Effector memory CD4-positive, alpha-beta T cell (primary cell): ENCODE measurements around the gene MVB12B.

Source experiments
- DNase-seq, 3 donors: peaks; one replicate each; pipeline ENCODE4 v3.0.0-alpha.2; 2020
- H3K27ac ChIP-seq: 2 replicates; pipeline ENCODE4 v1.7.0; 2013; ENCODE audit warnings: mild to moderate bottlenecking, low read length, moderate library complexity; ENCODE audit not compliant: insufficient read depth, poor library complexity, severe bottlenecking
- H3K27me3 ChIP-seq: replicated peaks from 2 replicates; pipeline ENCODE4 v1.7.0; 2013; ENCODE audit warnings: mild to moderate bottlenecking, low read length; ENCODE audit not compliant: insufficient read depth, control insufficient read depth, poor library complexity, severe bottlenecking
- H3K36me3 ChIP-seq: 2 replicates; pipeline ENCODE4 v1.7.0; 2013; ENCODE audit warnings: mild to moderate bottlenecking, low read length, moderate library complexity; ENCODE audit not compliant: control insufficient read depth, insufficient read depth
- H3K4me1 ChIP-seq: 2 replicates; pipeline ENCODE4 v1.7.0; 2013; ENCODE audit warnings: low read length, mild to moderate bottlenecking; ENCODE audit not compliant: control insufficient read depth, insufficient read depth, poor library complexity, severe bottlenecking
- H3K4me3 ChIP-seq: 2 replicates; pipeline ENCODE4 v1.7.0; 2013; ENCODE audit warnings: low read length, low read depth, mild to moderate bottlenecking; ENCODE audit not compliant: insufficient read depth, poor library complexity, severe bottlenecking
- H3K9me3 ChIP-seq: 2 replicates; pipeline ENCODE4 v1.7.0; 2013; ENCODE audit warnings: mild to moderate bottlenecking, low read length, moderate library complexity; ENCODE audit not compliant: control insufficient read depth

The MVB12B gene

DNA sequence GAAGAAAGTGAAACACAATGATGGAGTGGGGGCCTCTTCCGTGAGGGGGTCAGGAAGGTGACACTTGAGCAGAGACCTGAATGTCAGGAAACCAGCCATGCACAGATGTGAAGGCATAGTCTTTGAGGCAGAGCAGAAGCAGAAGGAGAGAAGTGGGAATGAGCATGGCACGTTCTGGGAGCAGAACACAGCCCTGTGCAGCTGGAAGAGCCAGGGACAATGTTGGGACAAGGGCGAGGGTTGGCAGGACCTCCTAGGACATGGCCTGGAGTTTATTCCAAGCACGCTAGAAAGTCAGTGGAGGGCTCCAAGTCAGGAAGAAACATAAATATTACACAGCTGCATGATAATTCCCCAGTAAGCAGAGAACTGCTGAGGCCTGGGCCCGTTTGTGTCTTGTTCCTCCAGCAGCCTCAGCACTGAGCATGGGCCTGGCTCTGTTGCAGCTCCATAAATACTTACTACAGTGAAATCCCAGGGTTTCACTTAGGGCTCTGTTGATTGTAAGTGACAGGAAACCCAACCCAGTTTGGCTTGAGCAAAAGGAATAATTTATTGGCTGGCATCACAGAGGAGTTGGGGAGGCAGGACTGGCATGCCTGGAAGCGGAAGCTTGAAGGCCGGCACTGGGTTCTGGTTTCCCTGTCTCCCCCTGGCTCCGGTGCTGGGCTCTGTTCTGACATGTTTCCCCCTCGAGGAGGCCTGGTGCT lies 66.2 kb downstream of the MVB12B start:
- Histone ChIP-seq H3K9me3 (no peaks in the 10 kb centered on the region), H3K36me3 (no peaks in the 10 kb centered on the region), H3K4me3 (no peak overlapping the region), H3K27me3 (no peaks in the 10 kb centered on the region), H3K27ac (no peak overlapping the region), H3K4me1 (peaks cover 11% of the 10 kb centered on the region)
- no peak for DNase-seq

DNA sequence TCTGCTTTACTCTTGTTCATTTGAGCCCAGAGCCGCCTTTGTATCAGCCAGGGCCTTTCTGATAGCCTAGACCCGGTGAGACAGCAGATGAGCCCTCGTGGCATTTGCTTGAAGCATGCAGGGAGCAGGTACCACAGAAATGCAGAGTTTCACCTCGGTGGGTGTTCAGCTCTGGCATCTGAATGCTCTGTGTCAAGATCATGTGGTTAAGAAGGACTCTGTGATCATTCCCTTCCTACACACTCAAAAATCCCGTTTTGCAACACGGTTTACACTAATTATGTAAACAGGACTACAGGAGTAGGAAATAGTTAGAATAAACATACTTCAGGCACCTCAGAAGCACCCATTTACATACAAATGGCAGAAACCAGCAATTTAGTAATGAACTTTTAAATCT lies 67.2 kb downstream of the MVB12B start:
- Histone ChIP-seq H3K27me3 (no peaks in the 10 kb centered on the region), H3K4me1 (peaks cover 16% of the 10 kb centered on the region), H3K27ac (no peak overlapping the region), H3K36me3 (no peaks in the 10 kb centered on the region), H3K9me3 (no peaks in the 10 kb centered on the region), H3K4me3 (no peak overlapping the region)
- DNase-seq: no peak

GRCh38 chr9:126394802-126395201 lies 68.2 kb downstream of the MVB12B start:
- H3K4me1 ChIP-seq: peaks cover 16% of the 10 kb centered on the region
- H3K36me3 ChIP-seq: no peaks in the 10 kb centered on the region
- H3K27ac ChIP-seq: no peak overlapping the region
- no peaks in the 10 kb centered on the region for H3K9me3 ChIP-seq
- DNase-seq: no peak
- H3K27me3 ChIP-seq: no peaks in the 10 kb centered on the region
- H3K4me3 ChIP-seq: no peak overlapping the region

DNA sequence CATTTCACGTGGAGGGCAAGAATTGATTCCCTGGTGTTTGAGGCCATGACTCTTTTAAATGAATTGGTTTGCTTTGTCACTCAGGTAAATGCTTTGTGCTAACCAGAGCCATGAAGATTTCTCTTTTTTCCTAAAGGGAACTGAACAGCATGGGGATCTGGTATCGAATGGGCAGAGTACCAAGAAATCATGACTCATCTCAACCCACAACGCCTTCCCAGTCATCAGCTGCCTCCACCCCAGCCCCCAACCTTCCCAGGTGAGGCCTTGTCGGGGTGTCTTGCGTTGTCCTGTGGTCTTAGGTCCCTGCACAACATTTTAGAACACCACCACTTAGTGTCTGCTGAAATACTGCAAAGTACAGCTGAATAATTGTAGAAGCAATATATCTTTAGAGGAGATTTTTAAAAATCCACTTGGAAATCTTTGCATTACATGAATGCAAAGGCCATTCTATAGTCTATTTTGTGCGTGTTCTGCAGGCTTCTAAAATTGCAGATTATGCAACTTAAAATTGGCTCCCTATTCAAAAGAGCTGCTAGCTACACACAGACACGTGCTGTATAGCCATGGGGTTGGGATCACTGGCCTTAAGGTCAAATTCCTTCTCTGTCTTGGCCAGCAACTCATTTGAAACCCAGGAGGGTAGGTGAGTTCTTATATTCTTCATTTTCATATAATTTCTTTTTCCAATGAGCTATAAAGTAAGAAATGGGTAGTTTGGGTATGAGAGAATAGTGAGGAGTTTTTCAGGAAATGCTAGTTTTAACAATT lies 69.0 kb downstream of the MVB12B start:
- no peak for DNase-seq
- Histone ChIP-seq H3K27ac (no peak overlapping the region), H3K4me3 (no peak overlapping the region), H3K9me3 (no peaks in the 10 kb centered on the region), H3K4me1 (peaks cover 16% of the 10 kb centered on the region), H3K27me3 (no peaks in the 10 kb centered on the region), H3K36me3 (no peaks in the 10 kb centered on the region)

DNA sequence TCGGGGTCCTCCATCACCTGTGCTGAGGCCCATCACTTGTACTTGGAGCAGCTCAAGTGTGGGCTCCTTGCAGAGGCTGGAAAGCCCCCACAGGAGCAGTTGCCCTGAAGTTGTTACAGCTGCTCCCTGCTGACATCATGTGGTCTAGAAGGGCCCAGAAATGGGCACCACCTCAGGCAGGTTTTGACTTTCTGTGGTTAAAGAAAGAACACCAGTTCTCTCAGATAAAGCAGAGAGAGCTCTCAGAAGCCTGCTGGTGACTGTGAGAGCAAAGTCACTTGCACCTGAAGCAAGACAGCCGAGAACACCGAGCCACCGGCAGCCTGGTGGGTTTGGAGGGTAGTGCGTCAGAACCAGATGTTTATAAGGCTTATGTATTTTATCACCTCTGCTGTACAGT lies 70.4 kb downstream of the MVB12B start:
- H3K27me3 ChIP-seq: no peaks in the 10 kb centered on the region
- no peaks in the 10 kb centered on the region for H3K36me3 ChIP-seq
- H3K4me1 ChIP-seq: peaks cover 16% of the 10 kb centered on the region
- H3K27ac ChIP-seq: no peak overlapping the region
- no peak overlapping the region for H3K4me3 ChIP-seq
- no peaks in the 10 kb centered on the region for H3K9me3 ChIP-seq
- peak; percentile 50 to 57 (median 51) for DNase-seq

- Histone ChIP-seq H3K9me3 (no peaks in the 10 kb centered on the region), H3K27me3 (no peaks in the 10 kb centered on the region), H3K4me3 (no peak overlapping the region), H3K27ac (no peak overlapping the region), H3K36me3 (no peaks in the 10 kb centered on the region), H3K4me1 (peaks cover 16% of the 10 kb centered on the region)
- peak; percentile 40 to 56 (median 48) for DNase-seq
Measured at GRCh38 chr9:126398403-126399058, 71.9 kb downstream of the MVB12B start.

DNA sequence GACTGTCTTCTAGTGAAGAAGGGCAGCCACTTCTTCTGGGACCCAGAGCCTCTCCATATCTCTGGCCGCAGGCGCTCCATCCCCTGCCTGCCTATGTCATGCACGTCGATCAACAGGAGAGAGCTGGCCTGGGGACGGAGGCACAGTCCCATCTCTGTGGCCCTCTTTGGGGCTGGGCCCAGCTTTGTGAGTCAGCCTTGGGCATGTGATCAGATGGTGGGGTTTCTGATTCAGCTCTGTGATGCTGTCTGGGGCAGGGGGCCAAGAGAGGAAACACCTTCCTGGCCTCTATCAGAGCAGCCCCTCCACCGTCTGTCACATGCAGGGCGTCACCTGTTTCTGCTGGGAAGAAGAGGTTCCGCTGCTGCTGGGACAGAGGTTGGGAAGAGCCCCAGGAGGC lies 72.6 kb downstream of the MVB12B start:
- no peaks in the 10 kb centered on the region for H3K27me3 ChIP-seq
- H3K4me1 ChIP-seq: peaks cover 16% of the 10 kb centered on the region
- H3K4me3 ChIP-seq: no peak overlapping the region
- no peaks in the 10 kb centered on the region for H3K9me3 ChIP-seq
- no peak for DNase-seq
- H3K27ac ChIP-seq: no peak overlapping the region
- no peaks in the 10 kb centered on the region for H3K36me3 ChIP-seq

DNA sequence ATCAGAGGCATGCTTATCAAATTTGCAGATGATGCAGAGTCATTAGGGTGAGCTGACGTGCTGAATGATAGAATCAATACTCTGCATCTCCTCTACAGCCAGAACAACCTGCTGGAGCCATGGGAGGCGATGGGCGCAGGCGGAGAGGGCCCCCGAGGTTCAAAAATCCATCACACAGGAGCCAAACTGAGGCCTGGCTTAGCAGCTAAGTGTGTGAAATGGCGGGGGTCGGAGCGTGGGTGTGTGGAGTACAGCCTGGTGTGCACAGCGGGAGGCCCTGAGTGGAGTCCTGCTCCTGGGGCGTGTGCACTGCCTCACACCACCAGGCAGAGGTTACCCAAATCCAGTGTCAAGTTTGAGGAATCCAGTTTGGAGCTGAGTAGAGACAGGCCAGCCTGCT lies 73.2 kb downstream of the MVB12B start:
- H3K9me3 ChIP-seq: no peaks in the 10 kb centered on the region
- H3K27me3 ChIP-seq: no peaks in the 10 kb centered on the region
- H3K4me1 ChIP-seq: peaks cover 16% of the 10 kb centered on the region
- no peak overlapping the region for H3K27ac ChIP-seq
- DNase-seq: no peak
- H3K4me3 ChIP-seq: no peak overlapping the region
- no peaks in the 10 kb centered on the region for H3K36me3 ChIP-seq

GRCh38 chr9:126400571-126400970 lies 73.9 kb downstream of the MVB12B start:
- H3K4me3 ChIP-seq: no peak overlapping the region
- DNase-seq: no peak
- H3K27me3 ChIP-seq: no peaks in the 10 kb centered on the region
- H3K9me3 ChIP-seq: no peaks in the 10 kb centered on the region
- no peaks in the 10 kb centered on the region for H3K36me3 ChIP-seq
- H3K27ac ChIP-seq: no peak overlapping the region
- peaks cover 16% of the 10 kb centered on the region for H3K4me1 ChIP-seq

GRCh38 chr9:126401107-126401506 lies 74.5 kb downstream of the MVB12B start:
- no peak for DNase-seq
- H3K4me3 ChIP-seq: no peak overlapping the region
- H3K27me3 ChIP-seq: no peaks in the 10 kb centered on the region
- H3K27ac ChIP-seq: no peak overlapping the region
- no peaks in the 10 kb centered on the region for H3K9me3 ChIP-seq
- H3K4me1 ChIP-seq: peaks cover 16% of the 10 kb centered on the region
- no peaks in the 10 kb centered on the region for H3K36me3 ChIP-seq
